ENCODE measurements around the gene GSE1. TPM values are rescaled to one million over a fixed set of nuclear protein-coding genes. Genes with fewer than 3 reads are reported as not detected.

The GSE1 gene
- total RNA-seq, 1 experiment from 2014 or later = 97.5 TPM

DNA sequence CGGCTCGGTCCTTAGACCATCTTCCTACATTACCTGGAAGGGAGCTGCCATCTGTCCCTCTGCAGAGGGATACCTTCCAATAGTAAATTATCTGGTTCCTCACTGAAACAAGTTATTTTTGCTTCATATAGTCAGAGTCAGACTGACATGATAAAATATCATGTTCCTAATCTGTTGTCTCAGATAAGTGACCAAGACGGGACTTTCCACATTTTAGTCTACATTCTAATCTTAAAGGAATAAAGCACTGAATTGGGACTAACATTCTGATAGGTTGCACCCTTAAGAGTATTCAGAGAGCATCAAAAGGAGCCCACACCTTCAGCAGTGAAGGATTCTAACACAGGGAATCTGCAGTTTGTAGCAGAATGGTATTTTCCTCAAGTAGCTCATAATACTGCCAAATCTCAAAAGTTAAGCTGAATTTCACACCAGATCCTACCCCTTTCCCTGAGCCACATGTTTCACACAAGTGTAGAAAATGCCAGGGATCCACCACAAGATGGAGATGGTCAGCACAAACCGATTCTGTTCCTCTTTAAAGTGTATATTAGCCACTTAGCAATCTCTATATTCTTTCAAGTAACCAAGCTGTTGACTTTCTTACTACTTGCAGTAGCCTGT, 62.2 kb downstream of the GSE1 start:
- in situ Hi-C loops (cut with HindIII; ENCODE audit: low pct_unique_long_range_greater_than_20kb, low sequenced_read_pairs) = no loop called here
- ATAC-seq = peak; percentile 54; the same call in 1 of the 2 replicates
- ChIA-PET POLR2A (no interaction called here), CTCF (interaction anchor here (0.6 kb wide), 1 partner anchor 321 kb away, joined by 8 read pairs; no protein-coding TSS in a partner anchor)
- no TSS peak for BruUV-seq (replicated peaks)
- H3K4me3 ChIP-seq (ENCODE audit: low read depth in 2 of 2, low read length in 2 of 2) = no peak overlapping the region
- H3K27ac ChIP-seq (ENCODE audit: low read length) = no peak overlapping the region
- intact Hi-C loops (cut with micrococcal nuclease; ENCODE audit: unreplicated experiment) = loop anchor here (5.0 kb wide), 1 partner anchor 42 kb away; no protein-coding TSS in a partner anchor
- DNase-seq (ENCODE audit: low read depth, low spot score) = no peak
- TF ChIP-seq, protein P1, sequence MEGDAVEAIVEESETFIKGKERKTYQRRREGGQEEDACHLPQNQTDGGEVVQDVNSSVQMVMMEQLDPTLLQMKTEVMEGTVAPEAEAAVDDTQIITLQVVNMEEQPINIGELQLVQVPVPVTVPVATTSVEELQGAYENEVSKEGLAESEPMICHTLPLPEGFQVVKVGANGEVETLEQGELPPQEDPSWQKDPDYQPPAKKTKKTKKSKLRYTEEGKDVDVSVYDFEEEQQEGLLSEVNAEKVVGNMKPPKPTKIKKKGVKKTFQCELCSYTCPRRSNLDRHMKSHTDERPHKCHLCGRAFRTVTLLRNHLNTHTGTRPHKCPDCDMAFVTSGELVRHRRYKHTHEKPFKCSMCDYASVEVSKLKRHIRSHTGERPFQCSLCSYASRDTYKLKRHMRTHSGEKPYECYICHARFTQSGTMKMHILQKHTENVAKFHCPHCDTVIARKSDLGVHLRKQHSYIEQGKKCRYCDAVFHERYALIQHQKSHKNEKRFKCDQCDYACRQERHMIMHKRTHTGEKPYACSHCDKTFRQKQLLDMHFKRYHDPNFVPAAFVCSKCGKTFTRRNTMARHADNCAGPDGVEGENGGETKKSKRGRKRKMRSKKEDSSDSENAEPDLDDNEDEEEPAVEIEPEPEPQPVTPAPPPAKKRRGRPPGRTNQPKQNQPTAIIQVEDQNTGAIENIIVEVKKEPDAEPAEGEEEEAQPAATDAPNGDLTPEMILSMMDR (IDR thresholded peaks at IDR 0.05) = peak; percentile 52; the same call in 1 of the 2 replicates
- TF ChIP-seq POLR2AphosphoS5 (IDR thresholded peaks at IDR 0.05; ENCODE audit: low read depth, low read length) (no peak; the same call in 1 of the 2 replicates), TCF7L2 (IDR thresholded peaks at IDR 0.05; ENCODE audit: low read depth, low read length) (no peak), SIN3A (IDR thresholded peaks at IDR 0.05; ENCODE audit: borderline replicate concordance, insufficient read depth, low read depth, low read length) (no peak)
- TF ChIP-seq, protein P2, sequence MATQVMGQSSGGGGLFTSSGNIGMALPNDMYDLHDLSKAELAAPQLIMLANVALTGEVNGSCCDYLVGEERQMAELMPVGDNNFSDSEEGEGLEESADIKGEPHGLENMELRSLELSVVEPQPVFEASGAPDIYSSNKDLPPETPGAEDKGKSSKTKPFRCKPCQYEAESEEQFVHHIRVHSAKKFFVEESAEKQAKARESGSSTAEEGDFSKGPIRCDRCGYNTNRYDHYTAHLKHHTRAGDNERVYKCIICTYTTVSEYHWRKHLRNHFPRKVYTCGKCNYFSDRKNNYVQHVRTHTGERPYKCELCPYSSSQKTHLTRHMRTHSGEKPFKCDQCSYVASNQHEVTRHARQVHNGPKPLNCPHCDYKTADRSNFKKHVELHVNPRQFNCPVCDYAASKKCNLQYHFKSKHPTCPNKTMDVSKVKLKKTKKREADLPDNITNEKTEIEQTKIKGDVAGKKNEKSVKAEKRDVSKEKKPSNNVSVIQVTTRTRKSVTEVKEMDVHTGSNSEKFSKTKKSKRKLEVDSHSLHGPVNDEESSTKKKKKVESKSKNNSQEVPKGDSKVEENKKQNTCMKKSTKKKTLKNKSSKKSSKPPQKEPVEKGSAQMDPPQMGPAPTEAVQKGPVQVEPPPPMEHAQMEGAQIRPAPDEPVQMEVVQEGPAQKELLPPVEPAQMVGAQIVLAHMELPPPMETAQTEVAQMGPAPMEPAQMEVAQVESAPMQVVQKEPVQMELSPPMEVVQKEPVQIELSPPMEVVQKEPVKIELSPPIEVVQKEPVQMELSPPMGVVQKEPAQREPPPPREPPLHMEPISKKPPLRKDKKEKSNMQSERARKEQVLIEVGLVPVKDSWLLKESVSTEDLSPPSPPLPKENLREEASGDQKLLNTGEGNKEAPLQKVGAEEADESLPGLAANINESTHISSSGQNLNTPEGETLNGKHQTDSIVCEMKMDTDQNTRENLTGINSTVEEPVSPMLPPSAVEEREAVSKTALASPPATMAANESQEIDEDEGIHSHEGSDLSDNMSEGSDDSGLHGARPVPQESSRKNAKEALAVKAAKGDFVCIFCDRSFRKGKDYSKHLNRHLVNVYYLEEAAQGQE (IDR thresholded peaks at IDR 0.05; ENCODE audit: insufficient read depth in 1 of 2, low read depth in 2 of 2, low read length in 1 of 2) = no peak
- H3K4me1 ChIP-seq (ENCODE audit: control insufficient read depth, insufficient read depth, low read length) = peaks cover 22% of the 10 kb centered on the region
- no peaks in the 10 kb centered on the region for H3K9me3 ChIP-seq (ENCODE audit: control insufficient read depth, insufficient read depth, low read depth, low read length)
- H3K27me3 ChIP-seq (ENCODE audit: control insufficient read depth, insufficient read depth, low read length) = no peaks in the 10 kb centered on the region
- peaks cover 13% of the 10 kb centered on the region for H3K36me3 ChIP-seq (ENCODE audit: control insufficient read depth, insufficient read depth, low read length)

DNA sequence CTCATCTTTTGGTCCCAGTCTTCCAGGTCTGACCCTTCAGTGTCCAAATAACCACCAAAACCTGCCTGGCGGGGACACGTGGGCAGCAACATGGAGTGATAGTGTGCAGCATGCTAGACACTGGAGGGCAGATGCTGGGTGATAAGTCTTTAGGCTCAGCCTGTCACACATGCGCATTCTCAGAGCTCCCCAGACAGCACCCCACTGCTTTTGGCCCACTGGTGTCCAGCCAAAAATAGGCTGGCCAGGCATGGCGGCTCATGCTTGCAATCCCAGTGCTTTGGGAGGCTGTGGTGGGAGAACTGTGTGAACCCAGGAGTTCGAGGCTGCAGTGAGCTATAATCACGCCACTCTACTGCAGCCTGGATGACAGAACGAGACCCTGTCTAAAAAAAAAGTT, 63.3 kb downstream of the GSE1 start:
- peaks cover 22% of the 10 kb centered on the region for H3K4me1 ChIP-seq (ENCODE audit: control insufficient read depth, insufficient read depth, low read length)
- BruUV-seq (replicated peaks) = no TSS peak
- no peak for ATAC-seq
- POLR2A ChIA-PET = no interaction called here
- no peaks in the 10 kb centered on the region for H3K27me3 ChIP-seq (ENCODE audit: control insufficient read depth, insufficient read depth, low read length)
- no peaks in the 10 kb centered on the region for H3K9me3 ChIP-seq (ENCODE audit: control insufficient read depth, insufficient read depth, low read depth, low read length)
- intact Hi-C loops (cut with micrococcal nuclease; ENCODE audit: unreplicated experiment) (loop anchor here (5.0 kb wide), 1 partner anchor 41 kb away; no protein-coding TSS in a partner anchor), in situ Hi-C loops (cut with HindIII; ENCODE audit: low pct_unique_long_range_greater_than_20kb, low sequenced_read_pairs) (no loop called here)
- CTCF ChIA-PET = no interaction called here
- H3K27ac ChIP-seq (ENCODE audit: low read length) = no peak overlapping the region
- H3K4me3 ChIP-seq (ENCODE audit: low read depth in 2 of 2, low read length in 2 of 2) = no peak overlapping the region
- TF ChIP-seq, protein P1 (IDR thresholded peaks at IDR 0.05) = no peak
- 0 out of 2 replicates have a peak, but pooled peaks have one; percentile 44 for TF ChIP-seq POLR2AphosphoS5 (IDR thresholded peaks at IDR 0.05; ENCODE audit: low read depth, low read length)
- peaks cover 13% of the 10 kb centered on the region for H3K36me3 ChIP-seq (ENCODE audit: control insufficient read depth, insufficient read depth, low read length)
- DNase-seq (ENCODE audit: low read depth, low spot score) = no peak
